Activated effector memory CD4-positive, alpha-beta T cell treated with Interleukin-2 at 50 U/mL for 16 hours (primary cell): ENCODE measurements around the gene HMGA1.

Source experiments
- DNase-seq: peaks from one replicate; pipeline ENCODE4 v3.0.0-alpha.2; 2020

HMGA1 gene

DNA sequence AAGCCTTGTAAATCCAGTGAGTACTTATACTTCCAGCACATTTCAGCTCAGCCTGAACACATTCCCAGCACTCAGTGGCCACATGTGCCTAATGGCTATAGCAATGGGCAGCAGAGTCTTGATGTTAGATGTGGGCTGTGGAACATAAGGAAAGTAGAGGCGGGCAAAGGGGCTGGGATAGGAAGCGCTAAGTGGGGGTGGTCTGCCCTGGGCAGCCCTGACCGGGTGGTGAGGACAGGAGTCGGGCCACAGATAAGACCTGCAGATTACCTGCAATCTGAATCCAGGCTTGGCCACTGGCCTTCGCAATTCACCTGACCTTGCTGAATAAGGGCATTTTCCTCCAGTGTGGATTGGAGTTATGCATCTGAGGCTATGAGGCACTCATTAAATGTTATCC is 11.1 kb upstream of the HMGA1 start:
- DNase-seq: no peak

DNA sequence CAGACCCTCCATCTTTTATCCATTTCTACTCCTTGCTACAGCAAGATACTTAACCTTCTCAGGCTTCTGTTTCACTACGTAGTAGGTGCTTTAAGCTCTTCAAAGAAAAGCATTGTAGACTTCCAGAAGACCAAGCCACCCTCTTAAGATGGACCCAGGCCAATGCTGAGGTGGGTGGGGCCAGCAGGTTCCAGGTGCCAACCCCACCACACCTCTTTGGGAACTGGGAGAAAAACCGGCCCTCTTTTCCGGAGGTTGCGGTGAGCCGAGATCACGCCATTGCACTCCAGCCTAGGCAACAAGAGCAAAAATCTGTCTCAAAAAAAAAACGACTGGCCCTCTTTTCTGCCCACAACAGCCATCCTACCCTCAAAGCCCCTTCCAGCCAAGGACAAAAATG is 10.6 kb upstream of the HMGA1 start:
- DNase-seq: no peak

DNA sequence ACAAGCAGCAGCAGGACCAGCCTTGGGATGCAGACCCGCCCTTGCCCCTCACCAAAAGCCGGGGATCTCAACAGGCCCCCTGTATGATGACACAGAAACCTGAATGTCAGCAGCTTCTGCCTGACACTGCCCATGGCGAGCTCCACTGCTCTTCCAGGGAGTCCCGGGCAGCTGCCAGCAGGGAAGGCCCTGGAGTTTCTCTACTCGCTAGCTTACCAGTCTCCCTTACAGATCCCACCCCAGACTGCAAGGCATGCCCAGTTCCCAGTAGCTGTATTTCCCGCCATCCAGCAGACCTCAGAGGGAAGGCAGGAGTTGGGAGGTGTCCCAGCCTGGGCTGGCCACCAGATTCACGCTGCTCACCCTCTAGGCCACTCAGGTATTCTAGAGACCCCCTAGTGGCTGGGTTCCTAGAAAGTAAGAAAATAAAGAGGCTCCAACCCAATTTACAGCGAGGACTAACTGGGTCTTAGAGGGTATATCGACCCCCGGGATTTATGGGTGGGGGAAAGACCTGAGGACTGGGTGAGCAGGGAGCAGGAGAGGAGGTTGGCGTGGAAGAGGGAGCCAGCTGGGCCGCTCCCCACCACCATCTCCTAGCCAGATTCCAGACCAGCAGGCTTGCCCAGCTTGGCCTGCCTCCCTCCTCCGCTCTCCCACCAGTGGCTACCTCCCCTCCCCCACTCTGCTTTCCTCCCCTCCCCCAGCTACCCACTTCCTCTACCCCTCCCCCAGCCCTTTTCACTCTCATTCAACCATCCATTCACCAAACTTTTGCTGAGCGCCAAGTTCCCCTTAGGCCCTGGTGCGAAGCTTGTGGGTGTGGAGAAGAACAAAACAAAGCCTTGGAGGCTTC is 9.7 kb upstream of the HMGA1 start:
- no peak for DNase-seq

DNA sequence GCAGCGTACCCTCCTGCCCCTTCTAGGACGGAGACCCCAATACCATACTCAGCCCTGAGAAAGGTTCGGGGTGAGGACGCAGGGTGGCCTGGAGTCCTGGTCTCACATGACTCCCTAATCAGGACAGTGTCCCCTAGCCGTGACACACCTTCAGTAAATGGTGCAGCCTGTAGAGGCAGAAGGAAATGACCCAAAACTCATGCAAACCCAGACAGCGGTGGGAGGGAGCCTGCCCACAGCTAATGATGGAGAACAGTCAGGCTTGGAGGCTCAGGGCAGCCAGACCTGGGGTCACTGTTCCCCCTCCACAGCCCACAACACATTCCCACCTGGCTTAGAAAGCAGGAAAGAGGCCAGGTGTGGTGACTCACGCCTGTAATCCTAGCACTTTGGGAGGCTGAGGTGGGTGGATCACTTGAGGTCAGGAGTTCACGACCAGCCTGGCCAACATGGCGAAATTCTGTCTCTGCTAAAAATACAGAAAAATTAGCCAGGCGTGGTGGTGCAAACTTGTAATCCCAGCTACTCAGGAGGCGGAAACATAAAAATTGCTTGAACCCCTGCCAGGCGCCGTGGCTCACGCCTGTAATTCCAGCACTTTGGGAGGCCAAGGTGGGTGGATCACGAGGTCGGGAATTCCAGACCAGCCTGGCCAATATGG is 8.8 kb upstream of the HMGA1 start:
- no peak for DNase-seq

DNA sequence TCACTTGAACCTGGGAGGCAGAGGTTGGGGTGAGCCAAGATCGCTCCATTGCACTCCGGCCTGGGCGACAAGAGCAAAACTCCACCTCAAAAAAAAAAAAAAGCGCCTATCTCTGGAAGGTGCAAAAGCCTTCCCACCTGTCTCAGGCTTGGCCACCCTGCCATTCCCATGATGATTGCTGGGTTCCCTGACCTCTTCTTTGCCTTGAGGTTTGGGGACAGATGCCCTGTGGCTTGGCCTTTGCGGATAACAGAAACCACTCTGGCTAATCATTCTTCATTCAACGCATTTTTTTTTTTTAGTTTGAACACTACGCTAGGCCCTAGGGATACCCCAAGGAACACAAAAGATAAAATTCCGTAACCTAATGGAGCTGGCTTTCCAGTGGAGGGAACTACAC is 6.8 kb upstream of the HMGA1 start:
- DNase-seq: no peak

DNA sequence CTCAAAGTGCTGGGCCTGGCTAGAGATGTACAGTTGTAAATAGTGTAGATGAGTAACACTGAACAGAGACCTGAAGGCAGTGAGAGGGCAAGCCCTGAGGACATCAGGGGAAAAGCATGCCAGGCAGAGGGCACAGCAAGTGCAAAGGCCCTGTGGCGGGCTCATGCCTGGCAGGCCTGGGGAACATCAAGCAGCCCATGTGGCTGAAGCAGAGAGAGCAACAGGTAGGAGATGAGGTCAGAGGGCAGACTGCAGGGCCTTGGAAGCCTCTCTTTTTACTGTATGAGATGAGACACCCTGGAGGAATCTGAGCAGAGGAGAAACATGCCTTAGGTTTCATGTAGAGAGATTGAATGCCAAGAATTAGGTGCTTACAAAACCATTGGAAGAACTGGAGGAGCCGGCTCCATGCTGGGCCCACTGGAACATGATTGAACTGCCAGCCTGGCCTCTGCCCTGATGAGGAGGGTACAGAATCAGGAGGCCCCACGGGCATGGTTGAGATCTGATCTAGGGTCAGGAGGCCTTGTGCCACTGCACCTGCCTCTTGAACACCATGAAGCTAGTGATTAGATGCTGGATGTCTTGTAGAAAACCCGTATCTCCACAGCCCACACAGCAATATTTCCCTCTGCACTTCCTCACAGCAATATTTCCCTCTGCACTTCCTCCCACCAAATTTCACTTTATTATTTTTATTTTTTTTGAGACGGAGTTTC is 5.9 kb upstream of the HMGA1 start:
- DNase-seq: no peak

DNA sequence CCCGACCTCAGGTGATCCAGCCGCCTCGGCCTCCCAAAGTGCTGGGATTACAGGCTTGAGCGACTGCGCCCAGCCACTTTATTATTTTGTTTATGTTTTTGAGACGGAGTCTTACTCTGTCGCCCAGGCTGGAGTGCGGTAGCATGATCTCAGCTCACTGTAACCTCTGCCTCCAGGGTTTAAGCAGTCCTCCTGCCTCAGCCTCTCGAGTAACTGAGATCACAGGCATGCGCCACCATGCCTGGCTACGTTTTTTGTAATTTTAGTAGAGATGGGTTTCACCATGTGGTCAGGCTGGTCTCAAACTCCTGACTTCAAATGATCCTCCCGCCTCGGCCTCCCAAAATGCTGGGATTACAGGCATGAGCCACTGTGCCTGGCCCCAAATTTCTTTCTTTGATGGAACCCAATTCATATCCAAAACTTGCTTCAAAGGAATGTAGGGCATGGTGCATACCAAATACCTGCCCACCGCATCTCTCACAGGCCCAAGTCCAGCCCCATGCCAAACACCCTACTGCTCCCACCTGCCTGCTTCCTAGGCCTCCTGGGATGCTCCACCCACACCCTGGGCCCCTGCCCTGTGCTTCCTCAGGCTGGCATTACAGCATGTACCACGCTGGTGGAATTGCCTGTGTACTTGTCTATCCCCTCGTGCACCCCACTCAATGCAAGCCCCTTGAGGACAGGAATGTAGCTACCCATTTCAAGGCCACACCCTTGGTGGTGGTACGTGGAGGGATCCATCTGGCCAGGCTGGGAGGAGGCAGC is 4.9 kb upstream of the HMGA1 start:
- DNase-seq: no peak

DNA sequence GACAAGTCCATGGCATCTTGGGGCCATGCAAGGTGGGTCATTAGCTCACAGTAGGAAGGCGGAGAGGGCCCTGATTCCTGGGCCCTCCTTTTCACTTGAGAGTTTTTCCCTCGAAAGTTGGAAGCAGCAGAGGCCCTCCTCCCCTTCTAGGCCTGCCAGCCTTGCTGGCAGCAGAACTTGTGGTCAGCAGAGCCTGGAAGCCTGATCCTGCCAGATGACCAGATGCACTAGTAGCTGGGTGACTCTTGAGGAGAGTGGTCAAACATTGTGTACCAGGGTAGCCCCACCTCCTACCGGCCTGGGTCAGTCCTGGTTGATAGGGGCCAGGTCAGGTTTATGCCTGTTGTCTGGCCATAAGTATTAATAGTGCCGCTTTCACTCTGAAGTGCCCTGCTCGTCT is 3.8 kb upstream of the HMGA1 start:
- no peak for DNase-seq

DNA sequence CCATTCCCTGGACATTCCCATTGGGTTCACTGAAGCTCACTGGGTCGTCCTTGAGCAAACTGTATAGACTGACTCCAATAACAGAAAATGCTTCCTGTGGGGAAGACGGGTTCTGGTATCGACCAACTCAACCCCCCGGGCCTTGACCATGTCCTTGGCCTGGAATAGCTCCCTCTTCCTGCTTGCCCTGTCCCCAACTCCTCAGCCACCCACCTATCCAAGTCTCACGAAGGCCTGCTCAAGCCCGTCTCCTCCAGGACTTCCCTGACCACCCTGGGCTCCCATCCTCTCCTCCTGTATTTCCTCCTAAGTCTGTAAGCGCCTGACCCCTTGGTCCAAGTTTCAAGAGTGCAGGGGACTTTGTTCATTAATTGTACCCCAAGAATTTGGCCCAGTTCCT is 2.8 kb upstream of the HMGA1 start:
- DNase-seq: no peak

DNA sequence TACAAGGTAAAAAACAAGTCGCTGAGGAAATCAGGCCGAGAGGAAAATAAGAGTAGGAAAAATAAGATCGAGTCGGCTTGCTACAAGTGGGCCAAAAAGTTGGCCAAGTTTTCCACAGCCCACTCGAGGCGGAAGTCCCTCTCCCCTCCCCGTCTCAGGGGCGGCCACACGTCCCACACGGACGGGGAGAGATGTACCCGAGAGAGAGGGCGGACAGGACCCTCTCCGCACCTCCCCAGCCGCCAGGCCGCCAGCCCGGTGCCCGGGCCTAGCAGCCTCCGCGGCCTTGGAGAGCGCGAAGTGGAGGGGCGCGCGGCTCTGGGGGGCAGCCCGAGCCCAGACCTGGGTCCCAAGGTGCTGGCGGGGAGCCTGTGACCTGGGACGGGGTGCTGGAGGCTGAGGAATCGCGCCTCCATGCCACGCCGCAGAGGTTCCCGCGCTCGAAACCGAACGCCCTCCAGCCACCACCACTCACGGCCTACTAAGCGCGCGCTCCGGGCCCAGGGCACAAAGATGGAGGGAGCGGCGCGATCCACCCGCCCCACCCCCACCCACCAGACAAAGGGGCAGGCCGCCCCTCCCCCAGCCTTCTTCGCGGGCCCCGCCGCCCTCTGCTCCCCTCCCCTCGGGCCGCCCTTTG is 1.9 kb upstream of the HMGA1 start:
- DNase-seq: no peak

DNA sequence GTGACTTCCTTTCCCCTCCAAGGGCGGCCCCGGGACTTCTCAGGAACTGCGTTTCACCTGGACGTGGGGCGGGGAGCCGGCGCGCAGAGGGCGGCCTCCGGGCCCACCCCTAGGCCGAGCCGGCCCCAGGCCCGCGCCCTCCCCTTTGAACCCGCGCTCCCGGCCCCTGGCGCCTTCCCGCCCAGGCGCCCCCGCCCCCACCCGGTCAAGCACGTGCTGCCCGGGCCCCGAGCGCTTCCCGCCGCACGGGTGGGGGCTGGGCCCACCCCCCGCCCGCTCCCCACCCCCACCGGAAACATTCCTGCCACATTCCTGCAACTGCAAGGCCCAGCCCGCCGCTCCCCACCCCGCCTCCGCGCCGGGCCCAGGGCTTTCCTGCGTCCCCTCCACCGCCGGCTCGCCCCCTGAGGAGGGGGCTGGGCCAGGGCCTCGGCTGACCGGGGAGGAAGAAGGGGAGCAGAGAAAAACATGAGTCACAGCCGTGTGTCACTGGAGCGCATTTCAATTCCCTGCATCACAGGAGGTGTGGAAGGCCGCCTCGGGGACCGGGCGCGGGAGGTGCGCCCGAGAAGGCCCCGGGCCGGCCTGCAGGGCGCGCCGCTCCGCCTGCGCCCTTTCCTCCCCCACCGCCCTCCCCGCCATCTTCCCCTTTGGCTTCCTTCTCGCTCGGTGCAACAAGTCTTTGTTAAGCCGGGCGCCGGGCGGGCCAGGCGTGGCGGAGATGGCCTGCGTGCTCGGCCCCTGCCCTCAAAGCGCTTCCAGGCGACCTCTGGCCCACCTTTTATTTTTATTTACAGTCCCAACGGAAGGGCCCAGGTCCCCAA is 1.2 kb upstream of the HMGA1 start:
- DNase-seq: peak; percentile 59

DNA sequence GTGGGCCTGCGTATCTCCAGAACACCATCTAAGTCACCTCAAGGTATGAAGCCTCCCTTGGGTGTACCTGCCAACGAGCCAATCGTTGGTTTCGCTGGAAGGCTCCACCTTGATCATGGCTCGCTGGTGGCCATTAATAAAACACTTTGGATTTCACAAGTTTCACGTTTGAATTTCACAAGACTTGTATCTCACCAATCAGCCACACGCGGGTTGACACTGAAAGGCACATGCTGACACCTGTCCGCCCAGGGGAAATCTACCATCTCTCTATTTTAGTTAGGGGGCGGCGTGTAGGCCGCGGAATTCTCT is 586 bp upstream of the HMGA1 start:
- peak; percentile 53 for DNase-seq

DNA sequence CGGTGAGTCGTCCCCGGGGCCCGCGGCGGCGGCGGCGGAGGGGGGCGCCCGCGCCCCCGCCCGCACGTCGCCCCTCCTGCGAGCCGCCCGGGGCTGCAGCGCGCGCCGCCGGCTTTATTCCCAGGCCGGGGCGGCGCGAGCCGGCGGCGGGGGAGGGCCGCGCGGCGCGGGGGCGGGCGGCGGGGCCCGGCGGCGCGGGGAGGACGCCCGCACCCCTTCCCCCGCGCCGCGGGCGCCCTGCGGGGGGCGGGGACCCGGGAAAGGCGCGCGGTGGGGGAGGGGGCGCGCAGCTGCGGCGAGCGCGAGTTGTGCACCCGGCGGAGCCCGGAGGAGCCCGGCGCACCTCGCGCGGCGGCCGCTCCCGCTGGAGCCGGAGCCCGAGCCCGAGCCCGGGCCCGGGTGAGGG is 646 bp downstream of the HMGA1 start:
- DNase-seq: no peak

DNA sequence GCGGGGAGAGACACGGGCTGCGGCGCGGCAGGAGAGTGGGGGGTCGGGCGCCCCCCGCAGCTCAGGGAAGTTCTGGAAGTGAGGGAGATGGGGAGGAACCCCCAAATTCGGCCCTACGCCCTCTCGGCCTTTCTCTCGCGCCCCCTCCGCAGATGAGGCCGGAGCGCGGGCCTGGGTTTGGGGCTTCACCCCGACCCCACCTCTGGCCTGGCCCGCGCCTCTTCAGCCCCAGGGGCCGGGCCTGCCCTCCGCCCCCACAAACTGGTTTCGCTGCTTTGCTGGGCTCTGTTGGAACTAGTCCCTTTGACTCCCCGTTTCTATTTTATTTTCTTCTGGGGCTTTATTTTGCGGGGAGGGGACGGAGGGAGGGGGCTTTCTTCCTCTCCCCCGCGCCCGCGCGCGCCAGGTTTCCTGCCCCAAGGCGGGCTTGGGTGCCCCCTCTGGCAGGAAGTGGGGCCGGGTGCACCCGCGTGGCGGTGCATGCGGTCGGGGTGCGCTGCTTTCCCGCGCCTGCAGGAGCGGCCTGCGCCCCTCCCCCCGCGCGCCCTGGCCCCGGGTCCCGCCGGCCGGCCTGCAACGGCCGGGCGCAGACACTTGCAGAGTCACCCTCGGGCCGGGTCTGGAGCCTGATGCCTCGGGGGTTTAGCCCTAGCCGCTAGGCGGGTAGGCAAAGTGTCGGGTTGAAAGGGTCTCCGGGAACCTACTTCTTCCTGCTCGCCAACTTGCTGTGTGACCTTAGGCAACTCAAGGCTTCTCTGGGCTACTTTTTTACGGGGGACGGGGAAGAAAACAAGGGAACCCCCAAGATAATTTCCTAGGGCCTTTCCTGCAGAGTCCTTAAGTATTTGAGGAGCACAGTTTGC is 1.3 kb downstream of the HMGA1 start:
- DNase-seq: peak; percentile 61

DNA sequence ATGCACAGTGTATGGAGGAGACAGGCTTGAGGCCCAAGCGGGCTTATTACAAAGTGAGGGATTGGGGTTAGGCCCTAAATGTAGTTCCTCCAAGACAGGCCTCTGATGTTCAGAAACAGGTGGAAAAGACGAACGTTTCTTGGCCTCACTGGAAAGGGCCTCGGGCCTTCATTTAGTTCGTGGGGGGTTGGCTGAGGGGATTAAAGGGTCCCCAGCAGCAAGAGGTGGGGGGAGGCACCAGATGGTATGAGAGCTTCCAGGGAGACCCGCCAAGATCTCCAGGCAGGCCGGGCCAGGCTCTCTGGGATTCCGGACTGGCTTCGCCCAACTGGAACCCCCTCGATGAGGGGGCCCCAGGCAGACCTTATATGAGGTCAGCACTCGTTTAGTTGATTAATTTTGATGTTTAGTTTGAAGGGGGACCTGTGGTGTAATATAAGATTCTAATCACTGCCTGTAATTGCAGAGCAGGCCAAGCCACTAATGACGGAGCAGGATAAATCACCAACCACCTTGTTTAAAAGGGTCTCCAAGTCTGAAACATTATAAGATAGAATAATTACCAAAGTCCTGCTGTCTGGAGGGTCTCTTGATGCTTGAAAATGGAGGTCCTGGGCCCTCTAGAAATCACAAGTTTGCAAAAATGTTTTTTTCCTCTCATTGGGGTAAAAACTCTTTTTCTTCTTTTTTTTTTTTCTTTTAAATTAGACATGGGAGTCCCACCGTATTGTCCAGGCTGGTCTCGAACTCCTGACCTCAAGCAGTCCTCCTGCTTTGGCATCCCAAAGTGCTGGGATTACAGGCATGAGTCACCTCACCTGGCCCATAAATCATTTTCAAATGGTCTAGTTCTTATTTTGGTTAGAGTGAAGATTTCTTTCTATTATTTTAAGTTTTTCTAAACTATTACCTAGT is 2.2 kb downstream of the HMGA1 start:
- DNase-seq: no peak

DNA sequence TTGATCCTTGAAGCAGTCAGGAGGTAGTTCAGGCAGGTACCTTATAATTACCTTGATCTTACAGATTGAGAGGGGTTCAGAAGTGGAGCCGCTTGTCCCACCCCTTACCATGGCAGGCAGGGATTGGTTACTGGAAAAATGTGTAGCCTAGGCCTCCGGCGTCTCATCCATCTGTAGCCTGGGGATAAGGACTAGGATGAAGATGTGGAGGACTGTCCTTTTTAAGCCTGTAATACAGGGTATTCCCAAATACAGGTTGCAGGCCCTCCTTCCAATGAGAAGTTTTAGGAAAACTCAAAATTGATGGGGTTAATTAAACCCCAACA is 2.8 kb downstream of the HMGA1 start:
- DNase-seq: no peak

DNA sequence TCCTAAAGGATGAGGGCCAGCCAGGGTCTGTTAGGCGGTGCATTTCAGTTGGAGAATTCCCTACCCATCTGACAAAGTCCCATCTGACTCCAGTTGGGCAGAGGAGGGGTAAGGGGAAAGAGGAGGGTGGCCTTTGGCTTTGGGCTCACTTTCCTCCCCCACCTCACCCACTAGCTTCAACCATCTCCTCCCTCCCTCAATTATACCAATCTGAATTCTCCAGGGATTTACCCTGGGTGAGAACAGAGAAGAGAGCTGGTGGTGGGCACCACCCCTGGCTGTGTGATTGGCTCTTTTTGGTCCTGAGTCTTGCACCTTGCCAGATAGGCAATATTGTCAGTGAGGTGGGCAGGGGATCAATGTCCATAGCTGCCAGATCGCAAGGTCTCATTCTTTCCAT is 3.2 kb downstream of the HMGA1 start:
- DNase-seq: no peak

DNA sequence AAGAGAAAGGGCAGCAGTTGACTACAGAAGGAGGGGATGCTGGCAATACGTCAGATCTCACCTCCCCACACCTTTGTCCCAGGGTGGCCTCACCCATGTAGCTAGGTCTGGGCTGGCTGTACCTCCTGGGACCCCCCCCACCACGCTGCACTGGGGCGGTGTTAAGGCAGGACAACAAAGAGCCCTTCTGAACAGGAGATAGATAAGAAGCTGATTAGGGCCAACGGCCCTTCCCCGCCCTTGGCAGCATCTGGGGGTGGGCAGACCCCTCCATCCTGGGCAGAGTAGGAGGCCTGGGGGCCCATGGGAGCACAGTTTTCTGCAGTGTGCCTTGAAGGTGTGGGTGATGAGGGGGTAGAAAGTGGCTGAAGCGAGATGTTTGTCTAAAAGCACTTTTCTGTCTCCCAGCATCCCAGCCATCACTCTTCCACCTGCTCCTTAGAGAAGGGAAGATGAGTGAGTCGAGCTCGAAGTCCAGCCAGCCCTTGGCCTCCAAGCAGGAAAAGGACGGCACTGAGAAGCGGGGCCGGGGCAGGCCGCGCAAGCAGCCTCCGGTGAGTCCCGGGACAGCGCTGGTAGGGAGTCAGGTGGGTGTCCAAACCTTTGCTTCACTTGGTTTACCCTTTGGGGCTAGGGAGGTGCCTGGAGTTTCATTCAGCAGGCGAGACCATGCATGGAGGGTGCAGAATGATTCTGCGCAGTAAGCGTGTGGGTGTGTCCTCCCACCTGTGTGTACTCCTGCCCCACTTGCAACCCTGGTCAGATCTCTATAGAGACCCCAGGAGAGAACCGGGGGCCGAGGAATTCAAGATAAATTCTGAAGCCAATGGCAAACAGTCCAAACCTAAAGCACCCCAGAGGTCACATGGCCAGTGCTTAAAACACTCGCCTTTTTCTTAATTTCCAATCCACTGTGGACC is 3.9 kb downstream of the HMGA1 start:
- DNase-seq: no peak
